GM21423 (cell line): Measurements from ENCODE around the gene CTXN3.

ENCODE experiments used
- ATAC-seq: cut with Tn5 transposase; IDR thresholded peaks from one replicate; pipeline ENCODE4 v1.9.1; 2021; ENCODE audit warnings: mild to moderate bottlenecking, moderate library complexity; ENCODE audit not compliant: unreplicated experiment

Gene CTXN3

GRCh38 chr5:127649018-127649439 lies at the start of gene CTXN3:
CTXN3 (plus strand) TSS chr5:127649082; CDS start chr5:127657522, 8,440 bp downstream.
- ATAC-seq: no peak

GRCh38 chr5:127599320-127599719 lies 49.6 kb upstream of the CTXN3 start:
- ATAC-seq: no peak

GRCh38 chr5:127599847-127600246 lies 49.0 kb upstream of the CTXN3 start:
- ATAC-seq: no peak

- ATAC-seq: no peak
Measured at GRCh38 chr5:127601111-127601510, 47.8 kb upstream of the CTXN3 start.

GRCh38 chr5:127601601-127602000 lies 47.3 kb upstream of the CTXN3 start:
- no peak for ATAC-seq

GRCh38 chr5:127602481-127602880 lies 46.4 kb upstream of the CTXN3 start:
- ATAC-seq: no peak

GRCh38 chr5:127602896-127603844 lies 45.7 kb upstream of the CTXN3 start:
- ATAC-seq: no peak

GRCh38 chr5:127608077-127608660 lies 40.7 kb upstream of the CTXN3 start:
- no peak for ATAC-seq

GRCh38 chr5:127609011-127609410 lies 39.9 kb upstream of the CTXN3 start:
- no peak for ATAC-seq

- ATAC-seq: no peak
Measured at GRCh38 chr5:127609957-127610356, 38.9 kb upstream of the CTXN3 start.

GRCh38 chr5:127612441-127613141 lies 36.3 kb upstream of the CTXN3 start:
- no peak for ATAC-seq

- no peak for ATAC-seq
Measured at GRCh38 chr5:127615916-127616315, 33.0 kb upstream of the CTXN3 start.

- no peak for ATAC-seq
Measured at GRCh38 chr5:127619908-127620479, 28.9 kb upstream of the CTXN3 start.

- ATAC-seq: no peak
Measured at GRCh38 chr5:127621601-127622325, 27.1 kb upstream of the CTXN3 start.

GRCh38 chr5:127634007-127634406 lies 14.9 kb upstream of the CTXN3 start:
- no peak for ATAC-seq

GRCh38 chr5:127639828-127640227 lies 9.1 kb upstream of the CTXN3 start:
- ATAC-seq: no peak

- ATAC-seq: no peak
Measured at GRCh38 chr5:127642949-127643348, 5.9 kb upstream of the CTXN3 start.

- no peak for ATAC-seq
Measured at GRCh38 chr5:127643607-127644006, 5.3 kb upstream of the CTXN3 start.

GRCh38 chr5:127645300-127645726 lies 3.6 kb upstream of the CTXN3 start:
- ATAC-seq: no peak

GRCh38 chr5:127647361-127647958 lies 1.4 kb upstream of the CTXN3 start:
- no peak for ATAC-seq
